Thoracic aorta (tissue), 2 donors: ENCODE results near the gene DPAGT1. TPM values are rescaled to one million over a fixed set of nuclear protein-coding genes. Genes with fewer than 3 reads are reported as not detected.
"Not testable (repeated sequence)": the region's sequence is repeated elsewhere in the genome, so short reads cannot be mapped to it uniquely, and the experiment has no call there.

ENCODE experiments used
- ATAC-seq: fragments of 150-250 bp; one replicate; pipeline ENCODE4 v1.8.0; 2017; ENCODE audit warnings: low read depth; ENCODE audit not compliant: insufficient number of reproducible peaks, low FRiP score
- DNase-seq: peaks from one replicate; pipeline ENCODE4 v3.0.0-alpha.2; 2020; ENCODE audit warnings: low spot score
- H3K27ac ChIP-seq, 2 donors: fragments of 200-600 bp; sonication (generic); 1 replicate in 1 of 2; 2 replicates in 1 of 2; pipeline ENCODE4 v1.5.1; 2016; ENCODE audit warnings: mild to moderate bottlenecking in 2 of 2, moderate library complexity in 2 of 2
- H3K27me3 ChIP-seq: fragments of 200-600 bp; sonication (generic); replicated peaks from 2 replicates; pipeline ENCODE4 v1.6.0; 2016; ENCODE audit warnings: mild to moderate bottlenecking; ENCODE audit not compliant: insufficient read depth
- H3K36me3 ChIP-seq: fragments of 200-600 bp; sonication (generic); one replicate; pipeline ENCODE4 v1.5.1; 2016
- H3K4me1 ChIP-seq, 2 donors: fragments of 200-600 bp; sonication (generic); 1 replicate in 1 of 2; 2 replicates in 1 of 2; pipeline versions ENCODE4 v1.5.1 to v1.6.0; 2016; ENCODE audit warnings: low read depth in 2 of 2, mild to moderate bottlenecking in 1 of 2; ENCODE audit not compliant: control insufficient read depth in 1 of 2
- H3K4me3 ChIP-seq: fragments of 200-600 bp; sonication (generic); 2 replicates; pipeline ENCODE4 v1.5.1; 2016; ENCODE audit warnings: mild to moderate bottlenecking
- H3K9me3 ChIP-seq: fragments of 200-600 bp; sonication (generic); 2 replicates; pipeline ENCODE4 v1.5.1; 2016
- CTCF ChIP-seq: fragments of 200-600 bp; sonication (generic); IDR thresholded peaks from one replicate; pipeline ENCODE4 v1.5.1; 2019; ENCODE audit warnings: antibody characterized with exemption
- total RNA-seq, 2 donors: library from RNA; depleted of rRNA; stranded (reverse); fragments of >200 nt; gene quantifications; one replicate each; pipeline versions ENCODE4 v1.1.0 to v1.2.3, GENCODE V29; 2016

DPAGT1 gene
- total RNA-seq, 2 donors from 2014 or later, result 21.4 to 44.3 TPM

GRCh38 chr11:119106564-119107537 is 5.2 kb upstream of the DPAGT1 start, which contains the start of gene C2CD2L:
C2CD2L (plus strand) TSS chr11:119107344; CDS start chr11:119107742, 398 bp downstream.
- H3K27me3 ChIP-seq, result no peaks in the 10 kb centered on the region

GRCh38 chr11:119103793-119104192 is 2.1 kb upstream of the DPAGT1 start:
- ATAC-seq, result no peak
- no peak for DNase-seq
- peaks cover 19 to 49% of the 10 kb centered on the region in 2 donors for H3K4me1 ChIP-seq
- H3K27me3 ChIP-seq, result no peaks in the 10 kb centered on the region
- no peak overlapping the region for H3K4me3 ChIP-seq
- H3K9me3 ChIP-seq, result no peaks in the 10 kb centered on the region
- H3K27ac ChIP-seq, result no peak overlapping the region
- no peaks in the 10 kb centered on the region for H3K36me3 ChIP-seq
- no peak for TF ChIP-seq CTCF

More at GRCh38 chr11:119106564-119107537, 5.2 kb upstream of the DPAGT1 start, which contains the start of gene C2CD2L:
- peaks cover 13% of the 10 kb centered on the region for H3K36me3 ChIP-seq
- peak within 1 kb of the TSS; percentile 99 for H3K4me3 ChIP-seq
- TF ChIP-seq CTCF, result no peak
- H3K4me1 ChIP-seq, result peaks cover 16 to 48% of the 10 kb centered on the region in 2 donors
- no peak for ATAC-seq
- peak within 1 kb of the TSS; percentile 65 to 77 for H3K27ac ChIP-seq
- peak; percentile 76 for DNase-seq
- H3K9me3 ChIP-seq, result no peaks in the 10 kb centered on the region

GRCh38 chr11:119103161-119103664 is 1.6 kb upstream of the DPAGT1 start:
- H3K4me1 ChIP-seq, result peaks cover 19 to 43% of the 10 kb centered on the region in 2 donors
- not testable (repeated sequence) for H3K36me3 ChIP-seq, DNase-seq, H3K27me3 ChIP-seq, ATAC-seq, H3K9me3 ChIP-seq
- H3K27ac ChIP-seq, result peak overlapping the region; percentile 93 to 95
- peak overlapping the region; percentile 89 for H3K4me3 ChIP-seq

GRCh38 chr11:119100994-119101758 is 477 bp downstream of the DPAGT1 start:
- Histone ChIP-seq H3K27ac (peak overlapping the region; percentile 93 to 95), H3K36me3 (peaks cover 18% of the 10 kb centered on the region), H3K4me3 (peak overlapping the region; percentile 89), H3K4me1 (peaks cover 18 to 31% of the 10 kb centered on the region in 2 donors), H3K9me3 (no peaks in the 10 kb centered on the region), H3K27me3 (no peaks in the 10 kb centered on the region)
- DNase-seq (no peak), ATAC-seq (peak; percentile 4)
- no peak for TF ChIP-seq CTCF

- ATAC-seq, result no peak
- Histone ChIP-seq H3K27me3 (no peaks in the 10 kb centered on the region), H3K4me3 (peak overlapping the region; percentile 89), H3K9me3 (no peaks in the 10 kb centered on the region), H3K4me1 (peaks cover 19 to 32% of the 10 kb centered on the region in 2 donors), H3K36me3 (peaks cover 18% of the 10 kb centered on the region), H3K27ac (no peak overlapping the region)
- no peak for DNase-seq
- TF ChIP-seq CTCF, result no peak
These were observed 1.2 kb downstream of the DPAGT1 start for GRCh38 chr11:119100246-119100970.
